K562 (cell line): ENCODE measurements around the gene VPS9D1. TPM values are rescaled to one million over a fixed set of nuclear protein-coding genes. Genes with fewer than 3 reads are reported as not detected.

ENCODE experiments used
- CCAR2 ChIP-seq: fragments of 200-400 bp; formaldehyde crosslinking; IDR thresholded peaks from 2 replicates; pipeline ENCODE4 v1.6.1; 2017; ENCODE audit warnings: mild to moderate bottlenecking, low read depth, low read length
- CXXC5 ChIP-seq: fragments of 250-450 bp; sonication (Bioruptor Pico); IDR thresholded peaks from 2 replicates; pipeline ENCODE4 v1.8.0; 2022; ENCODE audit warnings: inconsistent platforms, mild to moderate bottlenecking, moderate library complexity
- DLX4 ChIP-seq: fragments of 250-450 bp; sonication (Bioruptor Pico); IDR thresholded peaks from 2 replicates; pipeline ENCODE4 v1.6.1; 2021; ENCODE audit warnings: mild to moderate bottlenecking
- E2F1 ChIP-seq: sonication (generic); formaldehyde crosslinking; IDR thresholded peaks from 2 replicates; pipeline ENCODE4 v1.8.1; 2023; ENCODE audit warnings: mild to moderate bottlenecking, missing genetic modification reagents, moderate library complexity
- E2F3 ChIP-seq: fragments of 250-450 bp; sonication (Bioruptor Pico); IDR thresholded peaks from 2 replicates; pipeline ENCODE4 v1.4.0; 2020; ENCODE audit warnings: mild to moderate bottlenecking
- ELF4 ChIP-seq: fragments of 450-650 bp; formaldehyde crosslinking; IDR thresholded peaks from 2 replicates; pipeline ENCODE4 v1.4.0; 2022; ENCODE audit warnings: missing genetic modification characterization
- EP300 ChIP-seq: IDR thresholded peaks from 2 replicates; pipeline ENCODE4 v1.6.1; 2012; ENCODE audit warnings: low read length, improper control_type of control experiment
- FOXJ3 ChIP-seq: sonication (generic); formaldehyde crosslinking; IDR thresholded peaks from 2 replicates; pipeline ENCODE4 v1.4.0; 2020; ENCODE audit warnings: mild to moderate bottlenecking, missing genetic modification reagents
- GABPA ChIP-seq: fragments of 200-800 bp; sonication (Bioruptor generic); conservative IDR thresholded peaks from 2 replicates; pipeline ENCODE4 v1.6.1; 2016; ENCODE audit warnings: low read depth, missing genetic modification characterization, missing compliant biosample characterization
- GABPB2 ChIP-seq: fragments of 250-450 bp; sonication (Bioruptor Pico); conservative IDR thresholded peaks from 2 replicates; pipeline ENCODE4 v1.5.1; 2021; ENCODE audit warnings: mild to moderate bottlenecking
- HDGF ChIP-seq: fragments of 450-650 bp; IDR thresholded peaks from 2 replicates; pipeline ENCODE4 v1.6.1; 2016
- ILK ChIP-seq: fragments of 450-650 bp; IDR thresholded peaks from 2 replicates; pipeline ENCODE4 v1.6.1; 2016; ENCODE audit warnings: missing genetic modification characterization, low read depth, mild to moderate bottlenecking, missing compliant biosample characterization, moderate library complexity, borderline replicate concordance
- PML ChIP-seq: IDR thresholded peaks from 2 replicates; pipeline ENCODE4 v1.6.1; 2012; ENCODE audit warnings: low read length, inconsistent platforms
- POLR2H ChIP-seq: IDR thresholded peaks from 2 replicates; pipeline ENCODE4 v1.6.1; 2016; ENCODE audit warnings: missing genetic modification characterization, low read depth, mild to moderate bottlenecking, control low read depth, missing compliant biosample characterization, moderate library complexity
- SRSF3 ChIP-seq: fragments of 200-400 bp; formaldehyde crosslinking; IDR thresholded peaks from 2 replicates; pipeline ENCODE4 v1.6.1; 2016; ENCODE audit warnings: mild to moderate bottlenecking, low read length, moderate library complexity; ENCODE audit not compliant: insufficient read depth
- TCF7L2 ChIP-seq: fragments of 150-350 bp; IDR thresholded peaks from 2 replicates; pipeline ENCODE4 v1.6.1; 2016; ENCODE audit warnings: low read depth, mild to moderate bottlenecking, low read length, moderate library complexity
- TEAD1 ChIP-seq, 2 experiments: fragments of 450-650 bp in 1 of 2; sonication (generic) in 1 of 2; formaldehyde crosslinking; IDR thresholded peaks; 2 replicates each; pipeline versions ENCODE4 v1.4.0 to v1.8.0; 2020 to 2022; ENCODE audit warnings: mild to moderate bottlenecking in 2 of 2, missing genetic modification reagents in 1 of 2
- TRIM28 ChIP-seq: fragments of 450-650 bp; IDR thresholded peaks from 2 replicates; pipeline ENCODE4 v1.6.1; 2017
- ZNF133 ChIP-seq: fragments of 250-450 bp; sonication (Bioruptor Pico); IDR thresholded peaks from 2 replicates; pipeline ENCODE4 v1.4.0; 2020; ENCODE audit warnings: mild to moderate bottlenecking
- ZNF511 ChIP-seq: sonication (generic); formaldehyde crosslinking; IDR thresholded peaks from 2 replicates; pipeline ENCODE4 v1.8.0; 2022; ENCODE audit warnings: mild to moderate bottlenecking, missing genetic modification reagents
- ZNF780A ChIP-seq: fragments of 250-450 bp; sonication (Bioruptor Pico); IDR thresholded peaks from 2 replicates; pipeline ENCODE4 v1.5.0; 2021; ENCODE audit warnings: mild to moderate bottlenecking
- polyA plus RNA-seq, 8 experiments: library from polyadenylated mRNA; depleted of rRNA in 4 of 8; stranded (reverse) in 5 of 8; unstranded in 3 of 8; fragments of >200 nt; fragmentation: Nextera tagmentation in 2 of 8; fragmentation: Illumina TruSeq in 1 of 8; extraction: Ambion mirVana in 2 of 8; extraction: Trizol in 1 of 8; gene quantifications; 2 replicates each; pipeline versions ENCODE4 v1.2.1 to v1.2.3, GENCODE V29; 2011 to 2014; ENCODE audit warnings: inconsistent platforms in 1 of 8, missing spikeins in 1 of 8
- total RNA-seq, 7 experiments: library from RNA; depleted of rRNA in 6 of 7; stranded (reverse); fragments of >200 nt in 6 of 7; fragmentation: Illumina TruSeq in 2 of 7; extraction: Trizol in 2 of 7; gene quantifications; 2 replicates each; pipeline versions ENCODE4 v1.2.1 to v1.2.3, GENCODE V29; 2011 to 2021; ENCODE audit warnings: low replicate concordance in 1 of 7
- TF ChIP-seq, protein P1 (sequence below): fragments of 250-450 bp; sonication (Bioruptor Pico); IDR thresholded peaks from 2 replicates; pipeline ENCODE4 v1.8.0; 2022; ENCODE audit warnings: moderate library complexity, mild to moderate bottlenecking, inconsistent platforms
- TF ChIP-seq, protein P2 (sequence below): fragments of 250-450 bp; sonication (Bioruptor Pico); IDR thresholded peaks from 2 replicates; pipeline ENCODE4 v1.8.0; 2022; ENCODE audit warnings: moderate library complexity, mild to moderate bottlenecking, inconsistent platforms
- TF ChIP-seq, protein P3 (sequence below), 2 experiments: fragments of 450-650 bp; conservative IDR thresholded peaks; 2 replicates each; pipeline ENCODE4 v1.6.1; 2017; ENCODE audit warnings: mild to moderate bottlenecking in 2 of 2, moderate library complexity in 2 of 2

Gene VPS9D1
- total and polyA plus RNA-seq, 9 of the 15 experiments (the other 6 are each of a cell fraction or from before 2014, with no cell fraction given) = 0.33 to 3.1 (median 1.1) TPM

- TF ChIP-seq, protein P1, sequence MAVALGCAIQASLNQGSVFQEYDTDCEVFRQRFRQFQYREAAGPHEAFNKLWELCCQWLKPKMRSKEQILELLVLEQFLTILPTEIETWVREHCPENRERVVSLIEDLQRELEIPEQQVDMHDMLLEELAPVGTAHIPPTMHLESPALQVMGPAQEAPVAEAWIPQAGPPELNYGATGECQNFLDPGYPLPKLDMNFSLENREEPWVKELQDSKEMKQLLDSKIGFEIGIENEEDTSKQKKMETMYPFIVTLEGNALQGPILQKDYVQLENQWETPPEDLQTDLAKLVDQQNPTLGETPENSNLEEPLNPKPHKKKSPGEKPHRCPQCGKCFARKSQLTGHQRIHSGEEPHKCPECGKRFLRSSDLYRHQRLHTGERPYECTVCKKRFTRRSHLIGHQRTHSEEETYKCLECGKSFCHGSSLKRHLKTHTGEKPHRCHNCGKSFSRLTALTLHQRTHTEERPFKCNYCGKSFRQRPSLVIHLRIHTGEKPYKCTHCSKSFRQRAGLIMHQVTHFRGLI (CRISPR knock-in tag) = no peak
- no peak for TF ChIP-seq SRSF3
- no peak for TF ChIP-seq TRIM28
- peak; percentile 92 for TF ChIP-seq E2F1 (CRISPR knock-in tag)
- TF ChIP-seq, protein P2, sequence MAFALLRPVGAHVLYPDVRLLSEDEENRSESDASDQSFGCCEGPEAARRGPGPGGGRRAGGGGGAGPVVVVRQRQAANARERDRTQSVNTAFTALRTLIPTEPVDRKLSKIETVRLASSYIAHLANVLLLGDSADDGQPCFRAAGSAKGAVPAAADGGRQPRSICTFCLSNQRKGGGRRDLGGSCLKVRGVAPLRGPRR (CRISPR knock-in tag) = no peak
- TF ChIP-seq GABPA (tag) = peak; percentile 84
- TF ChIP-seq HDGF = no peak
- TF ChIP-seq FOXJ3 (CRISPR knock-in tag) = no peak
- no peak for TF ChIP-seq GABPB2 (CRISPR knock-in tag)
- TF ChIP-seq TEAD1 (CRISPR knock-in tag; IDR thresholded peaks at IDR 0.05) = peak in 1 of 2 experiments; percentile 61; a peak in 1 of 4 replicates
- no peak for TF ChIP-seq EP300
- no peak for TF ChIP-seq ILK (tag)
- TF ChIP-seq E2F3 (CRISPR knock-in tag) = peak; percentile 85
- no peak for TF ChIP-seq POLR2H (tag)
- TF ChIP-seq ZNF511 (CRISPR knock-in tag) = peak; percentile 50; the same call in 1 of the 2 replicates
- peak; percentile 68; the same call in 1 of the 2 replicates for TF ChIP-seq PML
- TF ChIP-seq ZNF780A (CRISPR knock-in tag) = no peak
- TF ChIP-seq, protein P3, sequence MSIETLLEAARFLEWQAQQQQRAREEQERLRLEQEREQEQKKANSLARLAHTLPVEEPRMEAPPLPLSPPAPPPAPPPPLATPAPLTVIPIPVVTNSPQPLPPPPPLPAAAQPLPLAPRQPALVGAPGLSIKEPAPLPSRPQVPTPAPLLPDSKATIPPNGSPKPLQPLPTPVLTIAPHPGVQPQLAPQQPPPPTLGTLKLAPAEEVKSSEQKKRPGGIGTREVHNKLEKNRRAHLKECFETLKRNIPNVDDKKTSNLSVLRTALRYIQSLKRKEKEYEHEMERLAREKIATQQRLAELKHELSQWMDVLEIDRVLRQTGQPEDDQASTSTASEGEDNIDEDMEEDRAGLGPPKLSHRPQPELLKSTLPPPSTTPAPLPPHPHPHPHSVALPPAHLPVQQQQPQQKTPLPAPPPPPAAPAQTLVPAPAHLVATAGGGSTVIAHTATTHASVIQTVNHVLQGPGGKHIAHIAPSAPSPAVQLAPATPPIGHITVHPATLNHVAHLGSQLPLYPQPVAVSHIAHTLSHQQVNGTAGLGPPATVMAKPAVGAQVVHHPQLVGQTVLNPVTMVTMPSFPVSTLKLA (conservative IDR thresholded peaks at IDR 0.05) = peak; percentile 80 to 93
- no peak for TF ChIP-seq ELF4 (CRISPR knock-in tag)
- TF ChIP-seq ZNF133 (CRISPR knock-in tag) = no peak
- TF ChIP-seq CCAR2 = no peak
- TF ChIP-seq TCF7L2 = no peak
- peak; percentile 81 for TF ChIP-seq CXXC5 (CRISPR knock-in tag)
- no peak for TF ChIP-seq DLX4 (CRISPR knock-in tag)
Observed at GRCh38 chr16:89686520-89687091, 34.1 kb downstream of the VPS9D1 start, which contains the start of gene CDK10 (continued).
